Measurements from ENCODE around the gene ACER2.
"Not testable (repeated sequence)": the region's sequence is repeated elsewhere in the genome, so short reads cannot be mapped to it uniquely, and the experiment has no call there.

Gene ACER2

GRCh38 chr9:19408693-19409400, at the start of gene ACER2:
ACER2 (plus strand) TSS chr9:19409009; CDS start chr9:19409085, 76 bp downstream.
- peak; percentile 93 for DNase-seq (ENCODE audit: low spot score)

GRCh38 chr9:19369107-19369506, 39.7 kb upstream of the ACER2 start:
- no peak for DNase-seq (ENCODE audit: low spot score)

DNA sequence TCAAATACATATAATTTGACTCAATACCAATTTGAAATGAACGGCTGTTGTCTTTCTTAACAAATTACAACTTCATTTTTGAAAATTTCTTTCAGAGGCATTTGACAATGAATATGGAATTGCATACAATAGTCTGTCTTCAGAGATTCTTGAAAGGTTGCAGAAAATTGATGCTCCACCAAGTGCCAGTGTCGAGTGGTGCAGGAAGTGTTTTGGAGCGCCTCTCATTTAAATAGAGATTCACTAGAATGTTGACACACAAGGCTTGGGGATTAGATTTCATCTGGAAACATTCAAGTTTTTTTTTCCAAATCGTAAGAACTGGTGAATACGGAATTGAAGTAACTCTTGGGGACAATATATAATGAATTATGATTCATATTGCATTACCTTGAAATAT, 36.9 kb upstream of the ACER2 start:
- no peak for DNase-seq (ENCODE audit: low spot score)

DNA sequence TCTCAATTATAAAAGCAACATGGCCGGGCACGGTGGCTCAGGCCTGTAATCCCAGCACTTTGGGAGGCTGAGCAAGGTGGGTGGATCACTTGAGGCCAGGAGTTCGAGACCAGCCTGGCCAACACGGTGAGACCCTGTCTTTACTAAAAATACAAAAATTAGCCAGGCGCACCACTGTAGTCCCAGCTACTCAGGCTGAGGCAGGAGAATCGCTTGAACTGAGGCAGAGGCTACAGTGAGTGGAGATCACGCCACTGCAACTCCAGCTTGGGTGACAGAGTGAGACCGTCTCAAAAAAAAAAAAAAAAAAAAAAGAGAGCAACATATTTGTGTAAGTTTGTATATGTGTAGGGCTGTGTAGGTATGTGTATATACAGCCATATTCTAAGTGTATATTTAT, 36.2 kb upstream of the ACER2 start:
- no peak for DNase-seq (ENCODE audit: low spot score)

GRCh38 chr9:19373527-19373926, 35.3 kb upstream of the ACER2 start:
- DNase-seq (ENCODE audit: low spot score) = no peak

DNA sequence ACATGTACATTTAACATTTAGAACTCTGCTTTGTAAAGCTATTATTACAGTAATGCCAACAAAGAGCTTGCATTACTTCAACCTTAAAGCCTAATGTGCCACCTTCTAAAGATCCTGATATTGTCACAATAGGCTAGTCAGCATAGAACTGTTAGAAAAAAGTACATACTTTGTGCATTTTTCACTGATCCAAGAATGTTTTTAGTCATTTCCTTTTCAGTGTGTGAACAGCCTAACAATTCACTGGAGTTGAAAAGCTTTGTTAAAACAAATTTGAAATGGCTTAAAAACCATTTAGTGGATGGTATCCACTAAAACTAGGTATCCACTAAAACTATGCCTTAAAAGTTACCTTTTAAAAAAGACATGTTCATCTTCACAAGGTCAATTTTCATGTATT, 33.3 kb upstream of the ACER2 start:
- DNase-seq (ENCODE audit: low spot score) = no peak

GRCh38 chr9:19376931-19377330, 31.9 kb upstream of the ACER2 start:
- DNase-seq (ENCODE audit: low spot score) = no peak

GRCh38 chr9:19378164-19378563, 30.6 kb upstream of the ACER2 start:
- DNase-seq (ENCODE audit: low spot score) = no peak

DNA sequence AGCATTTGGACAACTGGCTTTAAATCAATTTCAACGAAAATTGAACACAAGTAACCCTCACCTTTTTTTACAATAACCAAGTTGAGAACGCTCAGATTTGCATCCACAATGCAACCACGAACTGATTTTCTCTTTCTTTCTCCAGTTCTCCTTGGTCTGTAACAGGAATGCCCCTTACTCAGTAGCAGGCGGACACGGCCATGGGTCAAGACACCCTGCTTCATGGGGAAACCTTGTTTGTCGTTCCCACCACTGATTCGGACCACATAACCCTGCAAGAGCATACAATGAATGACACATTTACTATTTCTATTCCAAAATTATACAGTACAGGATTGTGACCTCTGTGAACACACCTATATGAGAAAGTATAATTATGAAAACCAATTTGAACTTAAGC, 30.2 kb upstream of the ACER2 start:
- DNase-seq (ENCODE audit: low spot score) = no peak

DNA sequence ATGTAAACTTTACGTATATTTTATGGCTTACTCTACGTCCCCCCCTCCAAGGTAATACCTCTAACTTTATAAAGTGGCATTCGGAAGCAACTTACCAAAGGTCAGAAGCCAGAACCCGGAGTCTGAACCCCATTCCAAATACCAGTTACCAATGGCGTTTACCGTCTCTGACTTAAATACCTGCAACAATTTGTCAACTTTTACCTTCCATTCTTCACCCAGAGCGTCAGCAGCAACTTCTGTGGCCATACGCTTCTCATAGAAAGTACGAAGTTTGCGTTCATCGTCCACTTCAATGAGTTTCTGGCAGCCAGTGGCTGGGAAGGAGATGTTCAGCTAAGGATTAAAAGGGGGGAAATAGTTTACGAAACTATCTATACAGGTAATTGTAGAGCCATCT, 29.5 kb upstream of the ACER2 start:
- no peak for DNase-seq (ENCODE audit: low spot score)

DNA sequence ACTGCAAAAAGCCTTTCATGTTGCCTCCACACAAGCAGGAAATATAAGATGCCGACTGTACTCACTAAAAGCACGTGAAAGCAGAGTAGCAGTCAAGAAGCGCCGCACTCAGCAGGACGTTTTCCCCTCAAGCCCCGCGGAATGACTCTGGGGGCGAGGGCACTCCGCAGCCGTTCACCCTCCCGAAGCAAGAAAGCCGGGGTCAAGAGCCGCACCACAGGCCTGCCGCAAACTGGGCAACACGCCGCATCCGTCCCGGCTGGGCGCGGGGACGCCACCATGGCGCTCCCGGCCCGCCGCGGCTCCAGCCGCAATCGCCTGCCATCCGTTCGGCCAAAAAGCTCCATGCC, 29.1 kb upstream of the ACER2 start:
- peak; percentile 17 for DNase-seq (ENCODE audit: low spot score)

GRCh38 chr9:19380826-19381075, 28.1 kb upstream of the ACER2 start:
- DNase-seq (ENCODE audit: low spot score) = no peak

- DNase-seq (ENCODE audit: low spot score) = no peak
These were observed 27.2 kb upstream of the ACER2 start for GRCh38 chr9:19381656-19382055.

GRCh38 chr9:19385212-19385611, 23.6 kb upstream of the ACER2 start:
- not testable (repeated sequence) for DNase-seq (ENCODE audit: low spot score)

DNA sequence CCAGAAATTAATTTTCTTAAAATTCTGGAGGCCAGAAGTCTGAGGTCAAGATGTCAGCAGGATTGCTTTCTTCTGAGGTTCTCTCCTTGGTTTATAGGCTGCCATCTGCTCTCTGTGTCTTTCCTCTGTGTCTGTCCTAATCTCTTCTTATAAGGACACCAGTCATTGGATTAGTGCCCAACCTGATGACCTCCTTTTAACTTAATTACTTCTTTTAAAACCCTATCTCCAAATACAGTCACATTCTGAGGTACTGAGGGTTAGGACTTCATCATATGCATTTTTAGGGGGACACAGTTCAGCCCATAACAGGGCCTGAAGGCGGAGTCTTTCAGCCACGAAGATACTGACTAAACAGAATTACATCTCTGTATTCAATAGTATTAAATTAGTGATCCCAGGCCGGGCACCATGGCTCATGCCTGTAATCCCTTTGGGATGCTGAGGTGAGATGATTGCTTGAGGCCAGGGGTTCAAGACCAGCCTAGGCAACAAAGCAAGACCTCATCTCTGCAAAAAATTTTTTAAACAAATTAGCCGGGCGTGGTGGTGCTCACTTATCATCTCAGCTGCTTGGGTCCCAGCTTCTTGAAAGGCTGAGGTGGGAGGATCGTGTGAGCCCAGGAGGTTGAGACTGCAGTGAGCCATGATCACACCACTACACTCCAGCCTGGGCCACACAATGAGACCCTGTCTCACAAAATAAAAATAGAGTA, 22.9 kb upstream of the ACER2 start:
- no peak for DNase-seq (ENCODE audit: low spot score)

DNA sequence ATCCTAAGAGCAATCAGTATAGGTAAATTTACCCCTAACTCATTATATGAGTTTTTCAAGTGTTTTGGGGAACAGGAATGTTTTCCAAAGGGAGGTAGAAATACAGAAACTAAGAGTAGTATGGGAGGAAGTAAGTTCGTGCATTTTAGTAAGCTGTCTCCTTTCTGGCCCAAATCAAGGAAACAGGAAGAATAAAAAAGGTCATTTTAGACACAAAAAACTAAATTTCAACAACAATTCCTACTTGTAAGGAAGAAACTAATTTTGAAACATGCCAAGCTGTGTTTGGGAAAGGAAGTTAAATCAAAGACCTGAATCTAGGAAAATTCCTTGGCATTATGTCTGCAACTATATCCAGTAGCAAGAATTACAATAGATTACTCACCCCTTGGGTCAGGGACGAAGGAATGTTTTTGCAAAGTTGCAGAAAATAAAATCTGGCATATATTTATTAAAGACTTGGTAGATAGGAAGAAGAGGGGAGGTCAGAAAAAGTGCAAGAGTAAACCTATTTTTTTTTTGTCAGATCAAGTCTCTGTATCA, 22.2 kb upstream of the ACER2 start:
- DNase-seq (ENCODE audit: low spot score) = no peak

DNA sequence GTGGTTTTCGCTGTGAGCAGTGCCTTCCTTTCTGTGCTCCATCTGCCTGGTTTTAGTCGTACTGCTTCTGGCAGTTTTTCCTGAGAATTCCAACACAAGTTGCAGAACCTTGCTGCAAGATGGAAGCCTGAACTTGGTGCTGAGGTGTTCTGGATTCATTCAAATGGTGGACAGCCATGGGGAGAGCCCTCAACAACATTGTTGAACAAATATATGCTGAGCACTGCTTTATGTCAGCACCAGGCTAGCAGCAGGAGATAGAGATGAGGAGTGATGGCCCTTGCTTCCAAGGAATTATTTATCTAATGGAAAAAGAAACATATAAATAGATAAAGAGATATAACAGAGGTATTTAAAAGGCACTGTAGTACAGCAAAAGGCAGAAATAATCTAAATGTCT, 21.5 kb upstream of the ACER2 start:
- DNase-seq (ENCODE audit: low spot score) = no peak

- DNase-seq (ENCODE audit: low spot score) = not testable (repeated sequence)
These were observed 19.3 kb upstream of the ACER2 start for GRCh38 chr9:19389539-19389938.

DNA sequence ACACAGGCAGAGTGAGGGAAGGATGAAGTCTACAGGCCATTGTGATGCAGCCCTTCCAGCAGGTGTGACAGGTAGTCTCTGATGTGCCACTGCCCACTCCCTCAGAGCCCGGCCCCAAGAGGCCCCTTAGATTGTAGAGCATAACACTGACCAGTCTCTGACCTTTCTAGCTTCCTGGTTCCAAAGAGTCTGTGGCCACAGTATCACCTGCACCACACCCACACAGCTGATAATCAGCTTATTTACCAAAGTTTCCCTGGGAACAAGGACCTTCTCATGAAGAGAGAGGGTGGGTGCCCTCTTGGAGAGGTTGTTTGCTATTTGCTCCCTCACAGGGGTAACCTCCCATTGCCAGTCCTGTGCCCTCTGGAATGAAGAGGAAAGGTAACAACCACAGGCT, 11.0 kb upstream of the ACER2 start:
- no peak for DNase-seq (ENCODE audit: low spot score)

DNA sequence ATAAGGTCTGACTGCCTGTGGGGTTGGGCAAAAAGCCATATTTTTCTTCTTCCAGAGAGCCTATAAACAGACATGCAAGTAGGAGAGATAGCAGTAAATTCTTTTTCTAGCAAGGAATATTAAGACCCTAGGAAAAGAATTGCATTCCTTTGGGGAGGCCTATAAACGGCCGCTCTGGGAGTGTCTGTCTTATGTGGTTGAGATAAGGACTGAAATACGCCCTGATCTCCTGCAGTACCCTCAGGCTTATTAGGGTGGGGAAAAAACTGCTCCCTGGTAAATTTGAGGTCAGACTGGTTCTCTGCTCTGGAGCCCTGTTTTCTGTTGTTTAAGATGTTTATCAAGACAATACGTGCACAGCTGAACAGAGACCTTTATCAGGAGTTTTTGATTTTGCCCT, 5.6 kb upstream of the ACER2 start:
- DNase-seq (ENCODE audit: low spot score) = not testable (repeated sequence)

DNA sequence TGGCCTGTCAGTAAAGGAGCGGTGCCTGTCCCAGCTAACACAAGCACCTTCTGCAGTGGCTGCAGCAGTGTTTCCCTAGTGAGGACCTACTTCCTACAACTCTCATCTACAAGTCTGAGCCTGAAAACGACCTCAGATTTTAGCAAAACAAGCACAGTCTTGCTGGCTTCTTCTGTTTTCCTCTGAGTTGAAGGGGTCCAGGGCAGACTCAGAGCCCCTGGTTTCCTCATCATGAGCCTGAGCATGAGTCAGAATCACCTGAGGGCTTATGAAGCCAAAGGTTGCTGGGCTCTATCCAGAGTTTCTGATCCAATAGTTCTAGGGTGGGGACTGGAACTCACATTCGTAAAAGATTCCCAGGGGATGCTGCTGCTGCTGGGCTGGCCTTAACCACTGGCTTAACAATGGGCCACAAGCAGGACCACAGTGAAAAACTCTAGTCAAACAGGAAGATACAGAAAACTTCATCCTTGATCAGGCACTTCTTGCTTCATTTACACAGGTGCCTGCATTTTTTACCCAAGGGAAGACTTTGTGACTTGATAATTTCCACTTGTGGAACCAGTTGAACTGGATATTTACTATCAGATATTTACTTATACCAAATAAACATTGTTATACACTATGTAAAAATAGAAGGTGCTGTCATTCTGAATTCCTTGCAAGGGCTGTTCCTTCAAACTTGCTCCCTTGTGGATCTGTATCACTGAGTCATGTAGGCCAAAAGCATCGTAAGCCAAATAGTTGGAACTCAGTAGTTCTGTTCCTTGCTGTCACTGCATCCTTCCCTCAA, 4.3 kb upstream of the ACER2 start:
- DNase-seq (ENCODE audit: low spot score) = no peak

- DNase-seq (ENCODE audit: low spot score) = no peak
These were observed 3.0 kb upstream of the ACER2 start for GRCh38 chr9:19405771-19406170.

DNA sequence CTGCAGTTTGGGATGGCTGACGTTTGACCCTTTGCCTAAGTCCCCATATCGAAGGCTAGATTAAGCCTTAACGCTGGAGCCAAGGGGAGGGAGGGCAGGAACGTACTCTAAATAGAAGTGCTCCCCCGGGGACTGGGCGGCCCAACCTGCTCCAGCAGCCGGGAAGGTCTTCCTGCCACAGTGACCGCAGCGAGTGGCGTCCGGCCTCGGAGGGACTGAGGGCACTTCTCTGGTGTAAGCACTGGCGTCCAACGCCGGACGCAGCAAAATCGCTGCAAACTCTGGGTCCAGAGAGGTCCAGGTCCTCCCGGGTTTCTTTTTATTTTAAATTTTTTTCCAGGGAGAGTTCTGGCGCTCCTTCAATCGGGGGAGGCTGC, 505 bp upstream of the ACER2 start:
- peak; percentile 6 for DNase-seq (ENCODE audit: low spot score)

Measured in germinal center (tissue), 1 donor.